GM12891 (cell line): ENCODE data around the gene TSC22D3.
A peak's percentile ranks its signal among the peaks of the same experiment; 100 is the strongest.

Experiments used
- DNase-seq: peaks from one replicate; pipeline ENCODE4 v3.0.0; 2011; ENCODE audit warnings: low spot score; ENCODE audit not compliant: insufficient read length
- FAIRE-seq: peaks from 2 replicates; lab custom pipeline; 2011; peaks lifted over from hg19 to GRCh38; lab: Jason Lieb, UNC
- PAX5 ChIP-seq: IDR thresholded peaks from 2 replicates; pipeline ENCODE4 v1.6.1; 2011; ENCODE audit warnings: low read length, moderate library complexity, mild to moderate bottlenecking; ENCODE audit not compliant: insufficient read depth, severe bottlenecking
- POLR2A ChIP-seq: IDR thresholded peaks from 2 replicates; pipeline ENCODE4 v1.6.1; 2011; ENCODE audit warnings: low read depth, low read length, control low read depth
- POLR2AphosphoS5 ChIP-seq: IDR thresholded peaks from 2 replicates; pipeline ENCODE4 v1.6.1; 2011; ENCODE audit warnings: low read depth, low read length, control low read depth
- POU2F2 ChIP-seq: IDR thresholded peaks from 2 replicates; pipeline ENCODE4 v1.6.1; 2011; ENCODE audit warnings: low read depth, mild to moderate bottlenecking, control low read depth, low read length, moderate library complexity
- SPI1 ChIP-seq: IDR thresholded peaks from 2 replicates; pipeline ENCODE4 v1.6.1; 2011; ENCODE audit warnings: low read depth, low read length, control low read depth
- TAF1 ChIP-seq: IDR thresholded peaks from 2 replicates; pipeline ENCODE4 v1.6.1; 2011; ENCODE audit warnings: low read depth, low read length, control low read depth

TSC22D3 gene

DNA sequence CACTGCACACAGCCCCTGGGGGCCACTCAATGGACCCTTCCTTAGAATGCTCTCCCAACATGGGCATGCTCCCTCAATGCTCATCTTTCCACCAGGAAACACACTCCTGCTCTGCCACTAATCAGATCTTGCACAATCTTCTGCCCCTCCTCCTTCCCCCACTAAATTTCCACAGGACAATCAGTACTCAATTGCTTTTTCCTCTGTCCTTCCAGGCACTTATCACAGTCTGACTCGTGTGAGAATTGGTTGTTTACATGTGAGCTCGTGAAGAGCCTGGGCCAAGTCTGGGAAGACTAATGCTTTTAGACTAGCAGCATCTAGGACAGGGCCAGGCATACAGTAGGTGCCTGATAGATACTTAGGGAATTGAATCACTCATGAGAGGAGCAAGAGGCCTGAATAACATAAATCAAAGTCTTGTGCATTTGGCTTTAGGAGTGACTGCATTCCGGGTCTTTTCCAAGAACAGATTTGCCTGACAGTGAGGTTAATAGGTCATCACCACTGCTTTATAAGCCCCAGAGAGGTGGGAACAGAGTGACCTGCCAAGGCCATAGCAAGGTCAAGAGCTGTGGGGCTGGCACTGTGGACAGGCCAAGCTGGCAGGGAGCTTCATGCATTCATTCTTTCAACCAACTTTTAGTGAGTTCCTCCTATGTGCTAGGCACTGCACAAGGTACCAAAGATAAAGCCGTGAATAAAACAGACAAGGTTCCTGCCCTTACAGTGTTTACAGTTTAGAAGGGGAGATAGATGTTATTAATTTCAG is 92.3 kb downstream of the TSC22D3 start:
- FAIRE-seq (no peak), DNase-seq (no peak)
- TF ChIP-seq PAX5, result no peak
- no peak for TF ChIP-seq SPI1
- TF ChIP-seq POLR2A, result no peak
- no peak for TF ChIP-seq POU2F2
- no peak for TF ChIP-seq TAF1
- no peak for TF ChIP-seq POLR2AphosphoS5

DNA sequence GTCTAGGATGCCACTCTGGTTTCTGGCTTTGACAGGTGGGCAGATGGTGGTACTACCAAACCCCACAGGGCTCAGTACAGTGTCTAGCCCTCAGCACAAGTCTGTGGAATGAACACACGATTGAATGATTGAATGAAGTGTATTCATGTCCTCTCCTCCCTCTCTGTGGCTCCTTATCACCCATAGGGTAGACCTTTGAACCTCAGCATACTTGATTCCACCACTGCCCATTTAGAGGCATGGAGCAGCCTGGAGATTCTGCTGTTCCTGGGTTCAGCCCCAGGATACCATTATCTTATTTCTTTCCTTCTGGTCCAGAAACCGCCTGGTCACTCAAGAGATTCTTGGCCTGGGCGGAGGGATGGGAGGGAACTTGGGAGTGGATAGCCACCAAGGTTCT is 93.3 kb downstream of the TSC22D3 start:
- TF ChIP-seq POU2F2 (no peak), POLR2AphosphoS5 (no peak), TAF1 (no peak), PAX5 (no peak), POLR2A (no peak), SPI1 (no peak)
- FAIRE-seq (no peak), DNase-seq (no peak)

DNA sequence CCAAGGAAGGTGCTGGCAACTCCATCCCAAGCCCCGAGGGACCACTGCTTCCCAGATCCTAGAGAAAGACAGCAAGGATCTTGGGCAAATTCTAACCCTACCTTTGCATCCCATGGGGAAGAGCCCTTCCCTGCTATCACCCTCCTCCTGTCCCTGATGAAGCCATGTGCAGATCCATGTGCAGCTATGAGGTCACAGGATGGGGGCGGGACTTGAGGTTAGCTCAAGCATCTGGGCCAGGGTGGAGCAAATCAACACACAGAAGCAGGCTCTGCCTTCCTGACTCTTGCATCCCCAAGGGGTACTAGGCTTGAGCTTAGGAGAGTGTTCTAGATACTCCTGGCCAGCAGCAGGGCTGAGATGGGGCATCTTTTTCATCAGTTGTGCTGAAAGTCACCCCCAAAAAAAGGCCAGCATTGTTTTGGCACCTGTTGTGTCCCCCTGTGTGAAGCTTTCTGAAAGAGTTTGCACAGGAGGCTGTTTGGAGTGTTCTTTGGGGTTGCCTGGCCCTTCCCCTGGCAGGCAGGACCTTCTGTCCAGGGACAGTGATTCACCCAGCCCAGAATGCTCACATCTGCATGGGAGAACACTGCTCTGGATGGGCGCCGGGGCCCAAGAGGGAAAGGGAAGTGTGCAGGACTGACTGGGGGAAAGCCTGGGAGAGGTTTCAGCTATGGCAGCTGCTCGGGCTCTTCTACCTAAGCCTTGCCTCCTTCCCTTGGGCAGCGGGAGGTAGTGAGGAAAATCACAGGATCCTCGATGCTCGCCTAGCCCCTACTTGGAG is 96.4 kb downstream of the TSC22D3 start:
- DNase-seq, result no peak

GRCh38 chrX:107677909-107678308 is 97.7 kb downstream of the TSC22D3 start:
- TF ChIP-seq SPI1 (no peak), PAX5 (no peak), POLR2AphosphoS5 (no peak), POU2F2 (no peak), POLR2A (no peak), TAF1 (no peak)
- DNase-seq, result no peak
- FAIRE-seq, result peak; percentile 43

More for the DNA sequence above, 96.4 kb downstream of the TSC22D3 start:
- TF ChIP-seq POU2F2 (no peak), POLR2AphosphoS5 (no peak)
- peak; percentile 92 for FAIRE-seq

DNA sequence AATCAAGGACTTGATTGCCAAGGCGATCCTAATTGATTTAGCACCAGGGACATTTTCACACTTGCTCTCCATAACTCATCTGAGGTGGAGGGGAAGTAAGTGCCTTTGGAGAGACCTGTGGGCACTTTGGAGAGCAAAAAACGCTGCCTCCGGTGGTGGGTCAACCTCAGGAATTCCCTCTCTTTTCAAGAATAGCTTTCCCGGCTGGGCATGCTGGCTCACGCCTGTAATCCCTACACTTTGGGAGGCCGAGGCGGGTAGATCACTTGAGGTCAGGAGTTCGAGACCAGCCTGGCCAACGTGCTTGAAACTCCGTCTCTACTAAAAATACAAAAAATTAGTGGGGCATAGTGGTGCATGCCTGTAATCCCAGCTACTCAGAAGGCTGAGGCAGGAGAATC is 98.1 kb downstream of the TSC22D3 start:
- no peak for DNase-seq
- TF ChIP-seq POU2F2 (no peak), POLR2A (no peak), POLR2AphosphoS5 (no peak), TAF1 (no peak), SPI1 (no peak), PAX5 (no peak)
- no peak for FAIRE-seq

GRCh38 chrX:107676559-107677378 is 98.8 kb downstream of the TSC22D3 start:
- TF ChIP-seq POU2F2 (no peak), TAF1 (no peak), SPI1 (no peak), POLR2A (no peak), POLR2AphosphoS5 (no peak), PAX5 (no peak)
- peak; percentile 87 for FAIRE-seq
- DNase-seq, result no peak

- no peak for FAIRE-seq
- DNase-seq, result no peak
- TF ChIP-seq SPI1 (no peak), POU2F2 (no peak), PAX5 (no peak), TAF1 (no peak; the same call in 1 of the 2 replicates), POLR2A (no peak), POLR2AphosphoS5 (no peak)
Measured at GRCh38 chrX:107675823-107676555, 99.6 kb downstream of the TSC22D3 start.

- no peak for FAIRE-seq
- no peak for DNase-seq
- no peak for TF ChIP-seq PAX5
- no peak for TF ChIP-seq TAF1
- no peak for TF ChIP-seq POLR2A
- no peak for TF ChIP-seq POLR2AphosphoS5
- TF ChIP-seq SPI1, result no peak
- TF ChIP-seq POU2F2, result no peak
Measured at GRCh38 chrX:107675365-107675654, 100.3 kb downstream of the TSC22D3 start.
